K562 (cell line): Measurements from ENCODE around the gene FAM72A. TPM values are rescaled to one million over a fixed set of nuclear protein-coding genes. Genes with fewer than 3 reads are reported as not detected.
"Not testable (repeated sequence)": the region's sequence is repeated elsewhere in the genome, so short reads cannot be mapped to it uniquely, and the experiment has no call there.

Experiments
- ATAC-seq: fragments of 200-7000 bp; cut with Tn5 transposase; 3 replicates; pipeline ENCODE4 v1.9.1; 2020; ENCODE audit warnings: moderate library complexity
- BruUV-seq: library from RNA; stranded (reverse); fragments of 400-500 nt; replicated peaks from 2 replicates; lab custom pipeline; 2021; lab: Mats Ljungman, UMichigan
- CTCF ChIA-PET: fragments of 300-600 bp; formaldehyde crosslinking; extraction: SDS; loops from one replicate; lab custom pipeline; 2021; ENCODE audit warnings: low intra/inter-chr PET ratio; lab: Yijun Ruan, JAX
- POLR2A ChIA-PET: fragments of 300-600, 350-650 bp; sonication (Branson Sonifier 250); formaldehyde crosslinking; extraction: SDS; loops from one replicate; lab custom pipeline; 2021; ENCODE audit warnings: antibody characterized with exemption, inconsistent platforms; lab: Yijun Ruan, JAX
- DNase-seq, 4 experiments: peaks; one replicate each; pipeline versions ENCODE4 v3.0.0 to v3.0.0-alpha.2; 2011 to 2018; ENCODE audit warnings: low spot score in 3 of 4, mixed read lengths in 3 of 4; ENCODE audit errors: extremely low read depth in 1 of 4
- FAIRE-seq: peaks from 2 replicates; lab custom pipeline; 2011; peaks lifted over from hg19 to GRCh38; lab: Jason Lieb, UNC
- H2AFZ ChIP-seq: 2 replicates; pipeline ENCODE4 v1.6.0; 2011; ENCODE audit warnings: low read depth, low read length, control low read depth, inconsistent platforms
- H3K27ac ChIP-seq: fragments of 200-600 bp; 3 replicates; pipeline ENCODE4 v1.8.0; 2011; ENCODE audit warnings: low read depth, mild to moderate bottlenecking, control low read depth, inconsistent platforms, low read length, moderate library complexity, mixed read lengths; ENCODE audit errors: extremely low read depth
- H3K27me3 ChIP-seq, 2 experiments: fragments of 300-600 bp in 1 of 2; 2 replicates in 1 of 2; 3 replicates in 1 of 2; pipeline versions ENCODE4 v1.6.0 to v1.8.0; 2011; ENCODE audit warnings: inconsistent platforms in 2 of 2, low read length in 2 of 2, mild to moderate bottlenecking in 1 of 2, mixed read lengths in 1 of 2, moderate library complexity in 1 of 2; ENCODE audit not compliant: control insufficient read depth in 2 of 2, insufficient read depth in 2 of 2
- H3K36me3 ChIP-seq: fragments of 300-600 bp; 3 replicates; pipeline ENCODE4 v1.8.0; 2011; ENCODE audit warnings: mild to moderate bottlenecking, low read length, inconsistent platforms; ENCODE audit not compliant: control insufficient read depth, insufficient read depth
- H3K4me1 ChIP-seq, 2 experiments: fragments of 200-600 bp in 1 of 2; replicated peaks in 1 of 2; 2 replicates in 1 of 2; 3 replicates in 1 of 2; pipeline versions ENCODE4 v1.5.1 to v1.8.0; 2011; ENCODE audit warnings: inconsistent platforms in 2 of 2, low read length in 2 of 2, mild to moderate bottlenecking in 1 of 2, mixed read lengths in 1 of 2, moderate library complexity in 1 of 2; ENCODE audit not compliant: control insufficient read depth in 2 of 2, insufficient read depth in 2 of 2
- H3K4me2 ChIP-seq: 2 replicates; pipeline ENCODE4 v1.6.1; 2011; ENCODE audit warnings: low read length, control low read depth, inconsistent platforms, mixed read lengths; ENCODE audit not compliant: insufficient read depth
- H3K4me3 ChIP-seq: fragments of 200-600 bp; sonication (generic), shearing (Covaris generic); 2 replicates; pipeline ENCODE4 v1.5.1; 2016; ENCODE audit warnings: control low read depth, inconsistent platforms
- H3K79me2 ChIP-seq: fragments of 200-600 bp; 3 replicates; pipeline ENCODE4 v1.8.0; 2011; ENCODE audit warnings: low read length, inconsistent platforms; ENCODE audit not compliant: control insufficient read depth, insufficient read depth
- H3K9ac ChIP-seq, 2 experiments: 2 replicates each; pipeline versions ENCODE4 v1.6.0 to v1.6.1; 2011; ENCODE audit warnings: low read depth in 2 of 2, low read length in 2 of 2, control low read depth in 1 of 2, inconsistent platforms in 1 of 2, mild to moderate bottlenecking in 1 of 2, mixed read lengths in 1 of 2; ENCODE audit not compliant: insufficient read depth in 1 of 2
- H3K9me1 ChIP-seq: one replicate; pipeline ENCODE4 v1.6.0; 2011; ENCODE audit warnings: inconsistent platforms, mild to moderate bottlenecking, low read length, moderate library complexity; ENCODE audit not compliant: control insufficient read depth, insufficient read depth
- H3K9me3 ChIP-seq: replicated peaks from 2 replicates; pipeline ENCODE4 v1.5.1; 2011; ENCODE audit warnings: low read depth, low read length, inconsistent platforms; ENCODE audit not compliant: control insufficient read depth, insufficient read depth
- H4K20me1 ChIP-seq: replicated peaks from 2 replicates; pipeline ENCODE4 v1.6.1; 2011; ENCODE audit warnings: low read length, inconsistent platforms, mixed read lengths; ENCODE audit not compliant: control insufficient read depth, insufficient read depth
- ARID1B ChIP-seq: fragments of 450-650 bp; IDR thresholded peaks from 2 replicates; pipeline ENCODE4 v1.6.1; 2016; ENCODE audit warnings: antibody characterized with exemption, mild to moderate bottlenecking, inconsistent platforms
- CBFA2T3 ChIP-seq: fragments of 450-650 bp; IDR thresholded peaks from 2 replicates; pipeline ENCODE4 v1.6.1; 2017
- CEBPB ChIP-seq: fragments of 450-650 bp; IDR thresholded peaks from 2 replicates; pipeline ENCODE4 v1.6.1; 2016; ENCODE audit warnings: missing genetic modification characterization, missing compliant biosample characterization
- SOX6 ChIP-seq: fragments of 450-650 bp; IDR thresholded peaks from 2 replicates; pipeline ENCODE4 v1.6.1; 2014; ENCODE audit warnings: mild to moderate bottlenecking
- TAL1 ChIP-seq: fragments of 450-650 bp; IDR thresholded peaks from 2 replicates; pipeline ENCODE4 v1.6.1; 2016; ENCODE audit warnings: mild to moderate bottlenecking
- TEAD1 ChIP-seq, 2 experiments: fragments of 450-650 bp in 1 of 2; sonication (generic) in 1 of 2; formaldehyde crosslinking; IDR thresholded peaks; 2 replicates each; pipeline versions ENCODE4 v1.4.0 to v1.8.0; 2020 to 2022; ENCODE audit warnings: mild to moderate bottlenecking in 2 of 2, missing genetic modification reagents in 1 of 2
- TEAD4 ChIP-seq, 2 experiments: sonication (generic) in 1 of 2; formaldehyde crosslinking in 1 of 2; IDR thresholded peaks; 2 replicates each; pipeline versions ENCODE4 v1.6.1 to v1.8.0; 2012 to 2022; ENCODE audit warnings: borderline replicate concordance in 1 of 2, inconsistent platforms in 1 of 2, low read length in 1 of 2, mild to moderate bottlenecking in 1 of 2, missing genetic modification reagents in 1 of 2
- WGBS: fragments of 100-300 bp; shearing (Covaris generic); methylation state at CpG from one replicate; pipeline ENCODE4 v1.1.6; 2016; ENCODE audit warnings: low coverage, mixed read lengths; ENCODE audit not compliant: insufficient coverage; ENCODE audit errors: missing lambda C conversion rate; 5-methylcytosine and 5-hydroxymethylcytosine counted together
- in situ Hi-C: fragments of 300-500 bp; cut with MboI; formaldehyde crosslinking; loops from 4 replicates; pipeline ENCODE4 v1.15.0; 2018; ENCODE audit warnings: inconsistent platforms, mixed read lengths
- intact Hi-C: fragments of 100-400 bp; cut with micrococcal nuclease; formaldehyde crosslinking; loops from 2 replicates; pipeline ENCODE4 v1.14.2; 2022
- polyA plus RNA-seq, 8 experiments: library from polyadenylated mRNA; depleted of rRNA in 4 of 8; stranded (reverse) in 5 of 8; unstranded in 3 of 8; fragments of >200 nt; fragmentation: Nextera tagmentation in 2 of 8; fragmentation: Illumina TruSeq in 1 of 8; extraction: Ambion mirVana in 2 of 8; extraction: Trizol in 1 of 8; gene quantifications; 2 replicates each; pipeline versions ENCODE4 v1.2.1 to v1.2.3, GENCODE V29; 2011 to 2014; ENCODE audit warnings: inconsistent platforms in 1 of 8, missing spikeins in 1 of 8
- total RNA-seq, 7 experiments: library from RNA; depleted of rRNA in 6 of 7; stranded (reverse); fragments of >200 nt in 6 of 7; fragmentation: Illumina TruSeq in 2 of 7; extraction: Trizol in 2 of 7; gene quantifications; 2 replicates each; pipeline versions ENCODE4 v1.2.1 to v1.2.3, GENCODE V29; 2011 to 2021; ENCODE audit warnings: low replicate concordance in 1 of 7
- TF ChIP-seq, protein P1 (sequence below), 2 experiments: fragments of 450-650 bp in 1 of 2; sonication (generic) in 1 of 2; formaldehyde crosslinking in 1 of 2; IDR thresholded peaks in 1 of 2; conservative IDR thresholded peaks in 1 of 2; 2 replicates each; pipeline versions ENCODE4 v1.6.1 to v1.8.1; 2016 to 2023; ENCODE audit warnings: mild to moderate bottlenecking in 2 of 2, moderate library complexity in 2 of 2, inconsistent platforms in 1 of 2, missing genetic modification reagents in 1 of 2
- TF ChIP-seq, protein P2 (sequence below), 2 experiments: fragments of 450-650 bp in 1 of 2; sonication (generic) in 1 of 2; formaldehyde crosslinking in 1 of 2; IDR thresholded peaks; 2 replicates each; pipeline versions ENCODE4 v1.7.1 to v1.9.0; 2016 to 2022; ENCODE audit warnings: inconsistent platforms in 1 of 2, mild to moderate bottlenecking in 1 of 2, missing genetic modification reagents in 1 of 2

The FAM72A gene
- total and polyA plus RNA-seq, 9 of the 15 experiments (the other 6 are each of a cell fraction or from before 2014, with no cell fraction given) = 12.3 to 58.3 (median 33.5) TPM

DNA sequence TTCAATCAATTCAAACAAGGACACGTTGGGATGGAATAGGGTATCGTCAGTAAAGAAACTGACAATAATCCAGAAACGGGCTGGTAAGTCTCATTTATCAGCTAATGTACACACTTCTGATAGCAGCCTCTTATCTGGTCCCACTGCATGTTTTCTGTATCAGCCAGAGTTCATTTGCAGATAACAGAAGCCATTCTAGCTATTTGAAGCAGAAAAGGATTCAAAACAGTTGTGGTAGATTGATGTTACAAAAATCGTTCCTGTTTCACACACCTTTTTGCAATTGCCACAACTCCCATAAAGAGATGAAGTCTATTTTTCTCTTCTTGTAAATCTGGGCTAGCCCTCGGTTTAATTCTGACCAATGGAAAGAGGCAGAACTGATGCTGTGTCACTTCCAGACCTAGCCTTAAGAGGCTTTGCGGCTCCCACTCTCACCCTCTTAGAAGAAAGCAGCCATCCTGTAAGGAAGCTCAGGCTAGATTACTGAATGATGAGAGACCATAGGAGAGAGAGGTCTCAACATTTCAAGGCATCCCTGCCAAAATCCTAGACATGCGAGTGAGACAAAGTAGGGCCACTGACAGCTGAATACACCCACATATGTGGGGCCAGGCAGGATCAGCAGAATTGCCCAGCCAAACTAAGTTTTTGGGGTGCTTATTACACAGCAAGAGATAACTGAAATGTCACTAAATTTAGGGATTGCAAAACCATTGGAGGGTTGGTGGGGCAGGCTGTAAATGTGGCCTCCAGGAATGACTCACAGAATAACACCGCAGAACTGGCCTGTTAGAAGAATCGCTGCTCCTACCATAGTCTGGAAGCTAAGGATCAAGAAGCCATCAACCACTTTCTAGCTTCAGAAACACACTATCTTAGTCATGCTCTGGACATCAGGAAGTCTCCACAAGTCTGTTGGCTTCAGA is 24.3 kb downstream of the FAM72A start:
- H3K36me3 ChIP-seq; H3K4me1 ChIP-seq; H3K27me3 ChIP-seq; H3K4me3 ChIP-seq; intact Hi-C loops; in situ Hi-C loops; H3K4me2 ChIP-seq; H3K9ac ChIP-seq; BruUV-seq; H4K20me1 ChIP-seq; H3K9me3 ChIP-seq; H3K79me2 ChIP-seq; CTCF ChIA-PET; FAIRE-seq; H3K27ac ChIP-seq; H2AFZ ChIP-seq; H3K9me1 ChIP-seq; TF ChIP-seq TEAD4 (CRISPR knock-in tag; IDR thresholded peaks at IDR 0.05; ENCODE audit: borderline replicate concordance): not testable (repeated sequence)
- POLR2A ChIA-PET = interaction anchor here (0.6 kb wide), 1 partner anchor 958 kb away, joined by 3 read pairs; no protein-coding TSS in a partner anchor
- 7% methylated on average over 8 of the region's 9 CpGs for WGBS
- ATAC-seq = peak; percentile 61
- peak in 3 of 4 experiments; percentile 2 to 56 (median 2) for DNase-seq
- peak; percentile 65 for TF ChIP-seq ARID1B
- TF ChIP-seq SOX6 = peak; percentile 61; the same call in 1 of the 2 replicates
- TF ChIP-seq, protein P1, sequence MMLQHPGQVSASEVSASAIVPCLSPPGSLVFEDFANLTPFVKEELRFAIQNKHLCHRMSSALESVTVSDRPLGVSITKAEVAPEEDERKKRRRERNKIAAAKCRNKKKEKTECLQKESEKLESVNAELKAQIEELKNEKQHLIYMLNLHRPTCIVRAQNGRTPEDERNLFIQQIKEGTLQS (IDR thresholded peaks at IDR 0.05) = peak; percentile 41; the same call in 1 of the 2 replicates
- TF ChIP-seq, protein P1 (CRISPR knock-in tag; conservative IDR thresholded peaks at IDR 0.05) = not testable (repeated sequence)
- TF ChIP-seq TAL1 = peak; percentile 55
- TF ChIP-seq TEAD4 (IDR thresholded peaks at IDR 0.05; ENCODE audit: low read length) = peak; percentile 57
- TF ChIP-seq TEAD1 (CRISPR knock-in tag; IDR thresholded peaks at IDR 0.05) = 0 out of 4 replicates have a peak, but pooled peaks of 1 of the 2 experiments have one; percentile 16
- peak; percentile 66 for TF ChIP-seq CBFA2T3
- TF ChIP-seq CEBPB = peak; percentile 72
- TF ChIP-seq, protein P2, sequence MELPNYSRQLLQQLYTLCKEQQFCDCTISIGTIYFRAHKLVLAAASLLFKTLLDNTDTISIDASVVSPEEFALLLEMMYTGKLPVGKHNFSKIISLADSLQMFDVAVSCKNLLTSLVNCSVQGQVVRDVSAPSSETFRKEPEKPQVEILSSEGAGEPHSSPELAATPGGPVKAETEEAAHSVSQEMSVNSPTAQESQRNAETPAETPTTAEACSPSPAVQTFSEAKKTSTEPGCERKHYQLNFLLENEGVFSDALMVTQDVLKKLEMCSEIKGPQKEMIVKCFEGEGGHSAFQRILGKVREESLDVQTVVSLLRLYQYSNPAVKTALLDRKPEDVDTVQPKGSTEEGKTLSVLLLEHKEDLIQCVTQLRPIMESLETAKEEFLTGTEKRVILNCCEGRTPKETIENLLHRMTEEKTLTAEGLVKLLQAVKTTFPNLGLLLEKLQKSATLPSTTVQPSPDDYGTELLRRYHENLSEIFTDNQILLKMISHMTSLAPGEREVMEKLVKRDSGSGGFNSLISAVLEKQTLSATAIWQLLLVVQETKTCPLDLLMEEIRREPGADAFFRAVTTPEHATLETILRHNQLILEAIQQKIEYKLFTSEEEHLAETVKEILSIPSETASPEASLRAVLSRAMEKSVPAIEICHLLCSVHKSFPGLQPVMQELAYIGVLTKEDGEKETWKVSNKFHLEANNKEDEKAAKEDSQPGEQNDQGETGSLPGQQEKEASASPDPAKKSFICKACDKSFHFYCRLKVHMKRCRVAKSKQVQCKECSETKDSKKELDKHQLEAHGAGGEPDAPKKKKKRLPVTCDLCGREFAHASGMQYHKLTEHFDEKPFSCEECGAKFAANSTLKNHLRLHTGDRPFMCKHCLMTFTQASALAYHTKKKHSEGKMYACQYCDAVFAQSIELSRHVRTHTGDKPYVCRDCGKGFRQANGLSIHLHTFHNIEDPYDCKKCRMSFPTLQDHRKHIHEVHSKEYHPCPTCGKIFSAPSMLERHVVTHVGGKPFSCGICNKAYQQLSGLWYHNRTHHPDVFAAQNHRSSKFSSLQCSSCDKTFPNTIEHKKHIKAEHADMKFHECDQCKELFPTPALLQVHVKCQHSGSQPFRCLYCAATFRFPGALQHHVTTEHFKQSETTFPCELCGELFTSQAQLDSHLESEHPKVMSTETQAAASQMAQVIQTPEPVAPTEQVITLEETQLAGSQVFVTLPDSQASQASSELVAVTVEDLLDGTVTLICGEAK (IDR thresholded peaks at IDR 0.05) = 0 out of 2 replicates have a peak, but pooled peaks have one; percentile 9
- TF ChIP-seq, protein P2 (CRISPR knock-in tag; IDR thresholded peaks at IDR 0.05) = not testable (repeated sequence)
